IPS-15b (cell line): ENCODE results near the gene FAM107B.
"Not testable (repeated sequence)": the region's sequence is repeated elsewhere in the genome, so short reads cannot be mapped to it uniquely, and the experiment has no call there.

Experiments
- H3K27me3 ChIP-seq: one replicate; pipeline ENCODE4 v1.6.1; 2013; ENCODE audit warnings: low read length; ENCODE audit not compliant: control insufficient read depth, insufficient read depth
- H3K36me3 ChIP-seq: one replicate; pipeline ENCODE4 v1.6.1; 2013; ENCODE audit warnings: low read length; ENCODE audit not compliant: control insufficient read depth, insufficient read depth
- H3K4me1 ChIP-seq: one replicate; pipeline ENCODE4 v1.6.1; 2013; ENCODE audit warnings: mild to moderate bottlenecking, low read length; ENCODE audit not compliant: control insufficient read depth, insufficient read depth
- H3K4me3 ChIP-seq: one replicate; pipeline ENCODE4 v1.5.1; 2013; ENCODE audit warnings: low read depth, low read length
- H3K9ac ChIP-seq: one replicate; pipeline ENCODE4 v1.6.1; 2013; ENCODE audit warnings: low read depth, mild to moderate bottlenecking, low read length
- H3K9me3 ChIP-seq: one replicate; pipeline ENCODE4 v1.6.1; 2013; ENCODE audit warnings: mild to moderate bottlenecking, low read length; ENCODE audit not compliant: control insufficient read depth, insufficient read depth

The FAM107B gene

GRCh38 chr10:14667280-14667679 is 107.4 kb downstream of the FAM107B start:
- no peaks in the 10 kb centered on the region for H3K9me3 ChIP-seq
- H3K4me1 ChIP-seq: no peaks in the 10 kb centered on the region
- no peaks in the 10 kb centered on the region for H3K27me3 ChIP-seq
- no peak overlapping the region for H3K4me3 ChIP-seq
- no peak overlapping the region for H3K9ac ChIP-seq
- no peaks in the 10 kb centered on the region for H3K36me3 ChIP-seq

DNA sequence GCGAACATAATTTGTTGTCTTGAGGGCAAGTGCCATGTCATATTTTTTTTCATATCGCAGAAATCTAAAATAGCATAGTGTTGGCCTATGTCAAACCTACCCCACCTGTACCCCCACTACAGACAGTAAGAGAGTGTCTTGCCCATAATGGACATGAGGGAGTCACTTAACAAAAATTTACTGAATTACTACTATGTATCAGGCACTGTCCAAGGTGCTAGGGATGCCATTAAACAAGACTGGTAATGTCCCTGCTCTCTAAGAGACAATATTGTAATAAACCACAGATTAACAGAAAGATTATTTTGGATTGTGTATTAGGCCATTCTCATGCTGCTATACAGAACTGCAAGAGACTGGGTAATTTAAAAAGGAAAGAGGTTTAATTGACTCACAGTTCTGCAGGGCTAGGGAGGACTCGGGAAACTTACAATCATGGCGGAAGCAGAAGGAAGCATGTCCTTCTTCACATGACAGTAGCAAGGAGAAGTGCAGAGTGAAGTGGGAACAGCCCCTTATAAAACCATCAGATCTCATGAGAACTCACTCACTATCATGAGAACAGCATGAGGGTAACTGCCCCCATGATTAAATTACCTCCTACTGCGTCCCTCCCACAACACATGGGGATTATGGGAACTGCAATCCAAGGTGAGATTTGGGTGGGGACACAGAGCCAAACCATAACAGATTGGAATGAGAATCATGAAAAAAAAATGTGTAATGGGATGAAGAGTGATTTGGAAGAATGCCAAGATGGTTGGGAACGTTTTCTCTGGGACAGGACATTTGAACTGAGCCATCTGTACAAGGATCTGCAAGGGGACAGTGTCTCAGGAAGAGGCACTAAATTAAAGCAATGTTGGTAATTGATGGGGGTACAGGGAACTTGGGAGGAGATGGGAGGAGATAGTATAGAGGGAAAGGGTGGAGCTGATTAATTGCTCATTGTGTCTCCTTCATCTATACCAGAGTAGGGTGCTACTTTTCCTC is 108.5 kb downstream of the FAM107B start:
- Histone ChIP-seq H3K9ac (no peak overlapping the region), H3K36me3 (no peaks in the 10 kb centered on the region), H3K9me3 (no peaks in the 10 kb centered on the region), H3K4me3 (no peak overlapping the region), H3K27me3 (no peaks in the 10 kb centered on the region), H3K4me1 (no peaks in the 10 kb centered on the region)

GRCh38 chr10:14665304-14665703 is 109.4 kb downstream of the FAM107B start:
- Histone ChIP-seq H3K36me3 (no peaks in the 10 kb centered on the region), H3K9me3 (no peaks in the 10 kb centered on the region), H3K9ac (no peak overlapping the region), H3K4me1 (no peaks in the 10 kb centered on the region), H3K27me3 (no peaks in the 10 kb centered on the region), H3K4me3 (no peak overlapping the region)

GRCh38 chr10:14664345-14664744 is 110.4 kb downstream of the FAM107B start:
- no peaks in the 10 kb centered on the region for H3K27me3 ChIP-seq
- H3K9ac ChIP-seq: no peak overlapping the region
- H3K9me3 ChIP-seq: no peaks in the 10 kb centered on the region
- no peaks in the 10 kb centered on the region for H3K36me3 ChIP-seq
- H3K4me1 ChIP-seq: no peaks in the 10 kb centered on the region
- no peak overlapping the region for H3K4me3 ChIP-seq

- H3K9me3 ChIP-seq: no peaks in the 10 kb centered on the region
- no peak overlapping the region for H3K4me3 ChIP-seq
- no peaks in the 10 kb centered on the region for H3K4me1 ChIP-seq
- no peaks in the 10 kb centered on the region for H3K36me3 ChIP-seq
- no peak overlapping the region for H3K9ac ChIP-seq
- no peaks in the 10 kb centered on the region for H3K27me3 ChIP-seq
These were observed 112.9 kb downstream of the FAM107B start for GRCh38 chr10:14661818-14662217.

DNA sequence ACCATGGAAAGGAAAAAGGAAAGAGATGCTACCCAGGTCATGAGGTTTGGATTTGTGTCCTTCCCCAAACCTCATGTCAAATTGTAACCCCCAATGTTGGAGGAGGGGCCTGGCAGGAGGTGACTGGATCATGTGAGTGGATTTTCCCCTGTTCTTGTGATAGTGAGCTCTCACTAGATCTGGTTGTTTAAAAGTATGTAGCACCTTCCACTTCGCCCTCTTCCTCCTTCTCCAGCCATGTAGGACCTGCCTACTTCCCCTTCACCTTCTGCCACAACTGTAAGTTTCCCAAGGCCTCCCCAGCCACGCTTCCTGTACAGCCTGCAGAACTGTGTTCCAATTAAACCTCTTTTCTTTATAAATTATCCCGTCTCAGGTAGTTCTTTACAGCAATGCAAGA is 113.9 kb downstream of the FAM107B start:
- no peak overlapping the region for H3K9ac ChIP-seq
- no peaks in the 10 kb centered on the region for H3K27me3 ChIP-seq
- no peak overlapping the region for H3K4me3 ChIP-seq
- no peaks in the 10 kb centered on the region for H3K4me1 ChIP-seq
- no peaks in the 10 kb centered on the region for H3K9me3 ChIP-seq
- no peaks in the 10 kb centered on the region for H3K36me3 ChIP-seq

DNA sequence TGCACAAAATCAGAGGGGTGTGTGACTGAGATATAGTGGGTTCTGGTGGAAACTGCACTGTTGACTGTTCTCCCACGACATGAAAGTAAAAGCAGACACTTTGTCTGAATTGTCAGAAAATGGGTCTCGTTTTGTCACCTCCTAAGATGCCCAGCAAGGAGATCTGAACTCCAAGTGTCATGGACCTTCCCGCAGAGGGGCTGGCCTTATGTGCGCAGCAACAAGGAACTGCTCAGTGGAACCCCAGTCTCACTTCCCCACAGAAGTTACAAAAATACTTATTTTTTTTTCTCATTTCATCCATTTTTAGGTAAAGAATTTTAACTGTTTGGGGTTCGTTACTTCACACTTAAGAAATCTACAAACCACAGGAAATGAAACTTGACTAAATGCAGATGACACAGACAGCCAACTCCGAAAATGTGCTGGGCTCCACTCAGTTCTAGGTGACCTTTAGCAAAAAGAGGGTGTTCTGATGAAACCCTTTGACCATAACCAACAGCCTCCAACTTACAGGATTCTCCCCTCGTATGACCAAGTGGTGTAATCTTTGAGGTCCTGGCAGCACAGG is 115.0 kb downstream of the FAM107B start:
- no peak overlapping the region for H3K4me3 ChIP-seq
- no peaks in the 10 kb centered on the region for H3K9me3 ChIP-seq
- H3K4me1 ChIP-seq: no peaks in the 10 kb centered on the region
- no peak overlapping the region for H3K9ac ChIP-seq
- no peaks in the 10 kb centered on the region for H3K36me3 ChIP-seq
- H3K27me3 ChIP-seq: no peaks in the 10 kb centered on the region

DNA sequence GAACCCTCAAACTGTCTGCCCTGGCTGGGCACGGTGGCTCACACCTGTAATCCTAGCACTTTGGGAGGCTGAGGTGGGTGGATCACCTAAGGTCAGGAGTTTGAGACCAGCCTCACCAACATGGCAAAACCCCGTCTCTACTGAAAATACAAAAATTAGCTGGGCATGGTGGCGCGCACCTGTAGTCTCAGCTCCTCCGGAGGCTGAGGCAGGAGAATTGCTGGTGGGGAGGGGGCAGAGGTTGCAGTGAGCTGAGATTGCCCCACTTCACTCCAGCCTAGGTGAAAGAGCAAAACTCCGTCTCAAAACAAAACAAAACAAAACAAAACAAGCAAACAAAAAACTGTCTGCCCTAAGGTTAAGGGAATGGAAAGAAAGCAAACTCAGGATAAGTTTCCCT is 115.6 kb downstream of the FAM107B start:
- not testable (repeated sequence) for H3K4me3 ChIP-seq, H3K9me3 ChIP-seq, H3K4me1 ChIP-seq, H3K27me3 ChIP-seq, H3K36me3 ChIP-seq, H3K9ac ChIP-seq

DNA sequence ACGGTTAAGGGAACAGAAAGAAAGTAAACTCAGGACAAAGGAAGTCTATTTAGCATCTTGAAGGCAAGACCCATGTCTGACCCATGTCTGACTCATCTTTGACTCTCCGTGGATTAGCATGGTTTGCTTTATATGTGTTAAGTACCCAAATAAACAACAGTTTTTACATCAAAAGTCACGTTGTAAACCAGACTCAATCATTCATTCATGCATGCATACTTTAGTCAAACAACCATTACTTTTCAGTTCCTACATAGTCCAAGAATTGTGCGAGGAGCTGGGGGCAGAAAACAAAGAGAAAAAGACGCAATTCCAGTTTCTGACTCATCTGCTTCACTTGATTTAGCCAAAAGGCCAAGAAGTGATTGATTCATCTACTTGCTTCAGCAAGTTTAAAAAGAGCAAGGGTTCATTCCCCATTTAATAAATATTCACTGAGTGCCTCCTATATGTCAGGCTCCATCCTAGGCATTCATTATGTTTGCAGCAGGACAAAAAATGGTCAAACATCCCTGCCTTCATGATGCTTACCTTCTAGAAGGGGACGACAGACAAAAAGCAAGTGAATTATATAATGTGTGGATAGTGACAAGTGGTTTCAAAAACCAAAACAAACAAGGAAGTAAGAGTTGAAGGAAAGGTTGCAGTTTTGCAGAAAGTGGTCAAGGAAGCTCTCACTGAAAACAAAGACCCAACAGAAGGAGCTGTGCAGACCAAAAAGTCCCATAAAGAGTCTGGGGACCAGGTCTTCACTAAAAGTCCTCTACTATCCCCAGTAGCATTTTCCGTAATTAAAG is 116.2 kb downstream of the FAM107B start:
- Histone ChIP-seq H3K36me3 (no peaks in the 10 kb centered on the region), H3K4me1 (peaks cover 3% of the 10 kb centered on the region), H3K9me3 (no peaks in the 10 kb centered on the region), H3K27me3 (no peaks in the 10 kb centered on the region), H3K4me3 (no peak overlapping the region), H3K9ac (no peak overlapping the region)

- no peaks in the 10 kb centered on the region for H3K9me3 ChIP-seq
- H3K4me1 ChIP-seq: peaks cover 6% of the 10 kb centered on the region
- no peak overlapping the region for H3K4me3 ChIP-seq
- no peaks in the 10 kb centered on the region for H3K36me3 ChIP-seq
- H3K27me3 ChIP-seq: no peaks in the 10 kb centered on the region
- H3K9ac ChIP-seq: no peak overlapping the region
These were observed 118.5 kb downstream of the FAM107B start for GRCh38 chr10:14656052-14656730.

GRCh38 chr10:14654821-14655382 is 119.8 kb downstream of the FAM107B start:
- Histone ChIP-seq H3K9me3 (no peaks in the 10 kb centered on the region), H3K36me3 (no peaks in the 10 kb centered on the region), H3K27me3 (no peaks in the 10 kb centered on the region), H3K4me1 (peaks cover 6% of the 10 kb centered on the region), H3K4me3 (no peak overlapping the region), H3K9ac (no peak overlapping the region)
